ENCODE data around the gene ATP8A2. TPM values are rescaled to one million over a fixed set of nuclear protein-coding genes. Genes with fewer than 3 reads are reported as not detected.

Gene ATP8A2
- total RNA-seq, 4 donors from 2014 or later: 0.13 to 0.29 (median 0.24) TPM

DNA sequence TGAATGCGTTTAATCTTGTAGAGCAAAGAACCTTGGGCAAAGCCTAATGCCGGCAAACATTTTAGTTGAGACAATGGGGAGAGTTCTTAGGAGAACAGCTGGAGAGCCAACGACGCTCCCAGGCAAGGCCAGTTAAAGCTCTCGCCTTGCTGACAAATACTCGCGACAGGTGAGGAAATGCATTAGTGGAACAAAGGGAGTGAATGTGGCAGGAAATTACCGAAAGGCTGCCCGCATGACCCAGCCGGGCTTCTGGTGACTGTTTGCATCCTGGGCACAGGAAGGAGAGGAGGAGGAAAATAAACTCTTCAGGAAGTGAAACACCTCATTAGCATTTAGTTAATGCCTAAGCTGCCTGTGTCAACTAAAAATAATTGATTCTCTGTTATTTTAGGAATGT is 605.4 kb downstream of the ATP8A2 start:
- no peak overlapping the region for H3K4me3 ChIP-seq (replicated peaks in 1 of 3)
- DNase-seq: no peak
- no peaks in the 10 kb centered on the region for H3K9me3 ChIP-seq
- intact Hi-C loops (cut with DNase I): no loop called here
- no peaks in the 10 kb centered on the region for H3K27me3 ChIP-seq
- no peaks in the 10 kb centered on the region for H3K36me3 ChIP-seq
- no peak overlapping the region for H3K27ac ChIP-seq
- TF ChIP-seq, protein P1, sequence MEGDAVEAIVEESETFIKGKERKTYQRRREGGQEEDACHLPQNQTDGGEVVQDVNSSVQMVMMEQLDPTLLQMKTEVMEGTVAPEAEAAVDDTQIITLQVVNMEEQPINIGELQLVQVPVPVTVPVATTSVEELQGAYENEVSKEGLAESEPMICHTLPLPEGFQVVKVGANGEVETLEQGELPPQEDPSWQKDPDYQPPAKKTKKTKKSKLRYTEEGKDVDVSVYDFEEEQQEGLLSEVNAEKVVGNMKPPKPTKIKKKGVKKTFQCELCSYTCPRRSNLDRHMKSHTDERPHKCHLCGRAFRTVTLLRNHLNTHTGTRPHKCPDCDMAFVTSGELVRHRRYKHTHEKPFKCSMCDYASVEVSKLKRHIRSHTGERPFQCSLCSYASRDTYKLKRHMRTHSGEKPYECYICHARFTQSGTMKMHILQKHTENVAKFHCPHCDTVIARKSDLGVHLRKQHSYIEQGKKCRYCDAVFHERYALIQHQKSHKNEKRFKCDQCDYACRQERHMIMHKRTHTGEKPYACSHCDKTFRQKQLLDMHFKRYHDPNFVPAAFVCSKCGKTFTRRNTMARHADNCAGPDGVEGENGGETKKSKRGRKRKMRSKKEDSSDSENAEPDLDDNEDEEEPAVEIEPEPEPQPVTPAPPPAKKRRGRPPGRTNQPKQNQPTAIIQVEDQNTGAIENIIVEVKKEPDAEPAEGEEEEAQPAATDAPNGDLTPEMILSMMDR (IDR thresholded peaks at IDR 0.05): no peak
- no peaks in the 10 kb centered on the region for H3K4me1 ChIP-seq
- 55 to 68% methylated on average over 10 of the region's 10 CpGs for WGBS, 2 donors

DNA sequence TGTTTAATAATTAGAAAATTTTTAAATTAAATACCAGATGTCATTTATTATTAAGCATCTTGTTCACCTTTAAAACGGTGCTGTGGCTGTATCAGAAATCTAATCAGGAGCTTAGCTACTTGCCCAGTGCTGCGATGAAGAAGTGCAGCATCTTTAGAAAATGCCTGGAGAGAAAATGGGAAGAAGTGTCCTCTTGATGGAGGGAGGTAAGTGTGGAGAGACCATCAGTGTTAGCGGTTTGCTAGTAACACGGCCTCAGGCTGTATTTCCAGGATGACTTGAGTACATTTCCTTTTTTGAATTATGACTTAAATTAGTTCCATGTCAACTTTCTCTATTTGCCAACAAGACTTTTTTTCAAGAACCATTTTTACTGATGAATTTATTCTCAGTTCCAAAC is 605.9 kb downstream of the ATP8A2 start:
- H3K4me3 ChIP-seq (replicated peaks in 1 of 3): no peak overlapping the region
- WGBS, 2 donors: 68 to 69% methylated on average over 4 of the region's 4 CpGs
- H3K4me1 ChIP-seq: no peaks in the 10 kb centered on the region
- H3K27ac ChIP-seq: no peak overlapping the region
- intact Hi-C loops (cut with DNase I): no loop called here
- H3K27me3 ChIP-seq: no peaks in the 10 kb centered on the region
- no peak for TF ChIP-seq POLR2A (IDR thresholded peaks at IDR 0.05)
- TF ChIP-seq, protein P1 (IDR thresholded peaks at IDR 0.05): no peak
- no peaks in the 10 kb centered on the region for H3K9me3 ChIP-seq
- DNase-seq: no peak
- no peaks in the 10 kb centered on the region for H3K36me3 ChIP-seq

DNA sequence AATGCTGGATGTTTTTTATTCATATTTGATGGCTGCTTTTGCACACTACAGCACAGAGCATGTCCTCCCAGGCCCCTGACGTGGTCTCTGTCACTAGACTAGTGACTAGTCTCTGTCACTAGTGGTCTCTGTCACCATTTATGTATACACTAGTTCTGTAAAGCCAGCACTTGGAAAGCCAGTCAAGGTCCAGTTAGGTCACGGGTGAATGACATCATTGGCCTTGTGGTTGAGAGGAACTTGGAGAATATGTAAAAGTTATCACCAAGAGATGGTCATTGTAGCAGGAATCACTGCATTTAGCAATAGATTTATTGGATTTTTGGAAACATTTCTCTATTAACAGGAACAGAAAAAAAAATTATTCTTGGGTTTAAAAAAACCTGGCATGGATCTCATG is 607.2 kb downstream of the ATP8A2 start:
- TF ChIP-seq, protein P1 (IDR thresholded peaks at IDR 0.05): no peak
- no peak for TF ChIP-seq POLR2A (IDR thresholded peaks at IDR 0.05)
- H3K27me3 ChIP-seq: no peaks in the 10 kb centered on the region
- no peak overlapping the region for H3K4me3 ChIP-seq (replicated peaks in 1 of 3)
- no peak overlapping the region for H3K27ac ChIP-seq
- no peaks in the 10 kb centered on the region for H3K4me1 ChIP-seq
- H3K36me3 ChIP-seq: no peaks in the 10 kb centered on the region
- WGBS, 2 donors: 84 to 95% methylated on average over 2 of the region's 2 CpGs
- DNase-seq: no peak
- intact Hi-C loops (cut with DNase I): no loop called here
- no peaks in the 10 kb centered on the region for H3K9me3 ChIP-seq

DNA sequence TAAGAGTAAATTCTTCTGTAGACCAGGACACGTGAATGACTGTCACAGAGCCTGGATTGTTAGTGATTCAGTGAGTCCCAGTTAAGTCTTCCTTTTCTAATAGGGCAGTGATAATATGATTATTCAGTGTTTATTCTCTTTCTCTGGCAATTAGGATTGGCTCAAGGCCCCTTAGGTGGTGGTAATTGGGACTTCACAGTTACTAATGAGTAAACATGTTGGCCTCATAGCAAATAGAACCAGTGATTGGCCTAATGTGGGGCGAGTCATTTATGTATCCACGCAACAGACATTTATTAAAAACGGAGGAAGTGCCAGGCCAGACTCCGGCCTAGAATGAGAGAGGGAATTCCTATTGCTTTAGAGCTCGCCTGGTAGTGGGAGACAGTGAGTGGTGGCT is 607.6 kb downstream of the ATP8A2 start:
- no peaks in the 10 kb centered on the region for H3K27me3 ChIP-seq
- H3K9me3 ChIP-seq: no peaks in the 10 kb centered on the region
- H3K27ac ChIP-seq: no peak overlapping the region
- no peaks in the 10 kb centered on the region for H3K36me3 ChIP-seq
- DNase-seq: no peak
- intact Hi-C loops (cut with DNase I): no loop called here
- H3K4me1 ChIP-seq: no peaks in the 10 kb centered on the region
- no peak overlapping the region for H3K4me3 ChIP-seq (replicated peaks in 1 of 3)
- TF ChIP-seq, protein P1 (IDR thresholded peaks at IDR 0.05): no peak
- TF ChIP-seq POLR2A (IDR thresholded peaks at IDR 0.05): no peak
- 95 to 97% methylated on average over 6 of the region's 6 CpGs for WGBS, 2 donors

DNA sequence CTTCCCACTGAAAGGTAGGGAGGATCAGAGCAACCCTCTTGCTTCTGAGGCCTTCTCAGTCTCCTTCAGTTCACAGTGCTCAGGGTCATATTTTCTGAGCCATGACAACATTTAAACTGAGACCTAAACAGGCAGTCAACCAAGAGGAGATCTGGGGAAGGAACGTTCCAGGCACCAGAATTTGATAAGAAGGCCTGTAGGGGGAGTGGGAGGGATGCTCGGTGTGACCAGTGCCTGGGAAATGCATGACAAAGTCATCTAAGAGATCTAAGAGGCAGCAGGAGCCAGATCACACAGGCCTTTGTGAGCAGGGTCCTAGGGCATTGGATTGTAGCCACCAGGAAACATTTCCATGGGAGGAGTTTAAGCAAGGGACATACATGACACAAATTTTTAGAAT is 608.5 kb downstream of the ATP8A2 start:
- intact Hi-C loops (cut with DNase I): no loop called here
- Histone ChIP-seq H3K36me3 (no peaks in the 10 kb centered on the region), H3K4me1 (peaks cover 3 to 5% of the 10 kb centered on the region in 2 donors), H3K4me3 (replicated peaks in 1 of 3) (no peak overlapping the region), H3K9me3 (no peaks in the 10 kb centered on the region), H3K27ac (no peak overlapping the region), H3K27me3 (no peaks in the 10 kb centered on the region)
- DNase-seq: peak; percentile 61 to 63
- WGBS, 2 donors: 17 to 26% methylated on average over 2 of the region's 2 CpGs
- TF ChIP-seq POLR2A (IDR thresholded peaks at IDR 0.05): no peak
- TF ChIP-seq, protein P1 (IDR thresholded peaks at IDR 0.05): peak in 4 of 6 experiments; percentile 40 to 65 (median 58)
